Measurements from ENCODE around the gene WDCP. TPM values are rescaled to one million over a fixed set of nuclear protein-coding genes. Genes with fewer than 3 reads are reported as not detected.
"Not testable (repeated sequence)": the region's sequence is repeated elsewhere in the genome, so short reads cannot be mapped to it uniquely, and the experiment has no call there.

Gene WDCP, protein sequence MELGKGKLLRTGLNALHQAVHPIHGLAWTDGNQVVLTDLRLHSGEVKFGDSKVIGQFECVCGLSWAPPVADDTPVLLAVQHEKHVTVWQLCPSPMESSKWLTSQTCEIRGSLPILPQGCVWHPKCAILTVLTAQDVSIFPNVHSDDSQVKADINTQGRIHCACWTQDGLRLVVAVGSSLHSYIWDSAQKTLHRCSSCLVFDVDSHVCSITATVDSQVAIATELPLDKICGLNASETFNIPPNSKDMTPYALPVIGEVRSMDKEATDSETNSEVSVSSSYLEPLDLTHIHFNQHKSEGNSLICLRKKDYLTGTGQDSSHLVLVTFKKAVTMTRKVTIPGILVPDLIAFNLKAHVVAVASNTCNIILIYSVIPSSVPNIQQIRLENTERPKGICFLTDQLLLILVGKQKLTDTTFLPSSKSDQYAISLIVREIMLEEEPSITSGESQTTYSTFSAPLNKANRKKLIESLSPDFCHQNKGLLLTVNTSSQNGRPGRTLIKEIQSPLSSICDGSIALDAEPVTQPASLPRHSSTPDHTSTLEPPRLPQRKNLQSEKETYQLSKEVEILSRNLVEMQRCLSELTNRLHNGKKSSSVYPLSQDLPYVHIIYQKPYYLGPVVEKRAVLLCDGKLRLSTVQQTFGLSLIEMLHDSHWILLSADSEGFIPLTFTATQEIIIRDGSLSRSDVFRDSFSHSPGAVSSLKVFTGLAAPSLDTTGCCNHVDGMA
- total RNA-seq (10 to 100 TPM in 3 of 5 experiments, 1 to 10 TPM in 2; 3.9 to 22.1 (median 17.8) TPM), polyA plus RNA-seq (1 to 10 TPM; 4.4 to 9.4 TPM), total RNA-seq (7.0 reads per million, percentile 29 among the genes with 10 or more reads in this experiment)

DNA sequence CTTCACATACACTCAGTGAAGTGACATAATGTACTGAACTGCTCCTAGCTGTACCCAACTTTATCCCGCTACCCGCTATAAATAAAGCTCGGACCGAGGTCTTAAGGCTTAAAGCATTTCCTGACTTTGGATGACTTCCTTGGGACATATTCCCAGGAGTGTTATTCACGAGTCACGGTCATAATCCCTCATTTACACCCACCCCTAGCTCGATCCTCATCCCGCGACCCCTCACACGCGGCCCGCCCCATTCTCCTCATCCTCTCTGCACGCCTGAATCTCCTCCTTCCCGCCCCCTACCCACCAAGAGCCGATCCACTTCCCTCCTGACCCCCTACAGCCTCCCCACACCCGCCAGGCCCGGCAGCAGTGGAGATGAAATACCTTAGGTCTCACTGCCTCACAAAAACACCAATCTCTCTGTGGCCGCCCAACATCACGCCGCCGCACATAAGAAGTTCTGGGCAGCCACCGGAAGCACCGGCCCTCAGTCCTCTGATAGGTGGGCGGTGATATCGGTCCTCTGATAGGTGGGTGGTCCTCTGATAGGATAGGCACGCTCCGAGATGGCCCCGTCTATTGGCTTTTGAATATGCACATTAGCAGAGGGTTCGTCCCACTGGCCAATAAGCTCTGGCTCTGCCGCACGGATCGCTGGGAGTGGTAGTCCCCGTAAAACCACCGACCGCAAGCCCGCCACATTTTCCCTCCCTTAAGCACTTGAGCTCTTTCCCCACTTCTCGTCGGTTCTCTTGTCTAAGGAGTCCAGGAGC lies at the start of gene WDCP:
Gene WDCP (minus strand): TSS at position 462 of the 773 bp plus-strand sequence. CDS start 7,897 bp downstream, outside the sequence.
- Histone ChIP-seq H3K4me1 (ENCODE audit: control insufficient read depth in 2 of 2, insufficient read depth in 2 of 2, low read length in 2 of 2) (peaks cover 0 to 4% of the 10 kb centered on the region in 2 donors), H3K27me3 (ENCODE audit: control insufficient read depth in 2 of 2, insufficient read depth in 2 of 2, low read length in 2 of 2) (peaks cover 0 to 8% of the 10 kb centered on the region in 2 donors), H3K9me3 (ENCODE audit: control insufficient read depth in 2 of 3, low read length in 3 of 3) (no peaks in the 10 kb centered on the region), H3K27ac (ENCODE audit: low read depth, low read length) (peak within 1 kb of the TSS; percentile 74), H3K36me3 (ENCODE audit: control insufficient read depth in 2 of 3, insufficient read depth in 3 of 3, low read length in 3 of 3) (peaks cover 0 to 3% (median 0%) of the 10 kb centered on the region in 3 experiments), H3K4me3 (ENCODE audit: low read length) (peak within 1 kb of the TSS; percentile 81)
- ChIA-PET POLR2A (interaction anchor here (0.7 to 1.8 kb wide), 10 partner anchors 9 to 123 kb away, joined by 3 to 24 read pairs (median 4); partner anchors contain the start of genes ATAD2B and SF3B6), CTCF (interaction anchor here (1.5 to 2.4 kb wide), 2 partner anchors 29 to 120 kb away, joined by 8 read pairs; partner anchors contain the start of genes ATAD2B and SF3B6)
- Mint-ChIP-seq H3K27ac (peak within 1 kb of the TSS; percentile 73 to 96 (median 88)), H3K36me3 (peaks cover 0 to 6% (median 5%) of the 10 kb centered on the region in 5 donors), H3K4me3 (peak within 1 kb of the TSS; percentile 86 to 99 (median 95)), H3K9me3 (peaks cover 0 to 2% (median 0%) of the 10 kb centered on the region in 11 donors), H3K27me3 (peaks cover 5 to 12% (median 9%) of the 10 kb centered on the region in 5 donors), H3K4me1 (peaks cover 17 to 42% (median 35%) of the 10 kb centered on the region in 7 donors)
- ATAC-seq = peak; percentile 100
- DNase-seq = peak; percentile 67 to 95 (median 90)
- intact Hi-C loops (cut with micrococcal nuclease) = loop anchor here (1.0 to 5.0 kb wide), 6 partner anchors 29 to 746 kb away; partner anchors contain the start of genes ATAD2B (in 2 of the 2), SF3B6 (in 2 of the 2), TP53I3 (in 2 of the 2) and UBXN2A (in 2 of the 2)

GRCh38 chr2:24095171-24095677 lies 48.0 kb upstream of the WDCP start:
- H3K4me3 ChIP-seq (ENCODE audit: low read length); H3K27me3 Mint-ChIP-seq; DNase-seq; H3K4me1 ChIP-seq (ENCODE audit: control insufficient read depth in 2 of 2, insufficient read depth in 2 of 2, low read length in 2 of 2); H3K27ac Mint-ChIP-seq; intact Hi-C loops (cut with micrococcal nuclease); H3K9me3 ChIP-seq (ENCODE audit: control insufficient read depth in 2 of 3, low read length in 3 of 3); ATAC-seq; H3K27ac ChIP-seq (ENCODE audit: low read depth, low read length); H3K4me1 Mint-ChIP-seq; H3K4me3 Mint-ChIP-seq; POLR2A ChIA-PET; H3K27me3 ChIP-seq (ENCODE audit: control insufficient read depth in 2 of 2, insufficient read depth in 2 of 2, low read length in 2 of 2); H3K36me3 ChIP-seq (ENCODE audit: control insufficient read depth in 2 of 3, insufficient read depth in 3 of 3, low read length in 3 of 3): not testable (repeated sequence)
- CTCF ChIA-PET = interaction anchor here (1.4 kb wide), 1 partner anchor 11 kb away, joined by 5 read pairs; the partner anchor contains the start of gene TP53I3
- H3K36me3 Mint-ChIP-seq = peaks cover 9 to 46% (median 23%) of the 10 kb centered on the region in 5 donors
- H3K9me3 Mint-ChIP-seq = peaks cover 0 to 13% (median 4%) of the 10 kb centered on the region in 11 donors

- H3K4me3 ChIP-seq (ENCODE audit: low read length); H3K4me1 ChIP-seq (ENCODE audit: control insufficient read depth in 2 of 2, insufficient read depth in 2 of 2, low read length in 2 of 2); DNase-seq; ATAC-seq; H3K27me3 Mint-ChIP-seq; POLR2A ChIA-PET; CTCF ChIA-PET; H3K27me3 ChIP-seq (ENCODE audit: control insufficient read depth in 2 of 2, insufficient read depth in 2 of 2, low read length in 2 of 2); H3K9me3 ChIP-seq (ENCODE audit: control insufficient read depth in 2 of 3, low read length in 3 of 3); H3K4me3 Mint-ChIP-seq; intact Hi-C loops (cut with micrococcal nuclease); H3K27ac Mint-ChIP-seq; H3K9me3 Mint-ChIP-seq; H3K27ac ChIP-seq (ENCODE audit: low read depth, low read length); H3K4me1 Mint-ChIP-seq; H3K36me3 ChIP-seq (ENCODE audit: control insufficient read depth in 2 of 3, insufficient read depth in 3 of 3, low read length in 3 of 3): not testable (repeated sequence)
- H3K36me3 Mint-ChIP-seq = peaks cover 9 to 49% (median 19%) of the 10 kb centered on the region in 5 donors
Observed at GRCh38 chr2:24093270-24093669, 46.1 kb upstream of the WDCP start.

GRCh38 chr2:24088821-24089359 lies 41.7 kb upstream of the WDCP start:
- peaks cover 3 to 23% (median 6%) of the 10 kb centered on the region in 5 donors for H3K36me3 Mint-ChIP-seq
- intact Hi-C loops (cut with micrococcal nuclease) = no loop called here
- peaks cover 10 to 13% (median 13%) of the 10 kb centered on the region in 7 donors for H3K4me1 Mint-ChIP-seq
- Histone ChIP-seq H3K27me3 (ENCODE audit: control insufficient read depth in 2 of 2, insufficient read depth in 2 of 2, low read length in 2 of 2) (no peaks in the 10 kb centered on the region), H3K27ac (ENCODE audit: low read depth, low read length) (no peak overlapping the region), H3K4me1 (ENCODE audit: control insufficient read depth in 2 of 2, insufficient read depth in 2 of 2, low read length in 2 of 2) (peaks cover 5% of the 10 kb centered on the region in 2 donors), H3K9me3 (ENCODE audit: control insufficient read depth in 2 of 3, low read length in 3 of 3) (no peaks in the 10 kb centered on the region), H3K4me3 (ENCODE audit: low read length) (no peak overlapping the region), H3K36me3 (ENCODE audit: control insufficient read depth in 2 of 3, insufficient read depth in 3 of 3, low read length in 3 of 3) (no peaks in the 10 kb centered on the region)
- H3K27me3 Mint-ChIP-seq = no peaks in the 10 kb centered on the region
- no peak for ATAC-seq
- peaks cover 0 to 2% (median 0%) of the 10 kb centered on the region in 11 donors for H3K9me3 Mint-ChIP-seq
- no peak overlapping the region for H3K4me3 Mint-ChIP-seq
- no peak overlapping the region for H3K27ac Mint-ChIP-seq
- ChIA-PET CTCF (no interaction called here), POLR2A (no interaction called here)
- no peak for DNase-seq

DNA sequence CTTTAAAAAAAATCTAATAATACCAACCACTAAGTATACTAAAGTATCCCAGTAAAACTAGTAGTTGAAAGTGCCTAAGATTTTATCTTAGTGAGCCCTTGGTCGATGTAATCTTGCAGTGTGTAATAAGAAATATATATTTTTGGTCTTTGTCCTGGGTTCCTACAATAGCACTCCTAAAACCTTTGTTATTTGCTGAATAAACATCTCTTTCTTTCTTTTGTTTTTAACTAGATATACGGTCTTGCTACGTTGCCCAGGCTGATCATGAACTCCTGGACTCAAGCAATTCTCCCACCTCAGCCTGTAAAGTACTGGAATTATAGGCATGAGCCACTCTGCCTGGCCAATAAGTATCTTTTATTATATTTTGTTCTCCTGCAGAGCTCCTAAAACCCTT lies 39.8 kb upstream of the WDCP start:
- H3K27ac ChIP-seq (ENCODE audit: low read depth, low read length) = no peak overlapping the region
- no peaks in the 10 kb centered on the region for H3K27me3 ChIP-seq (ENCODE audit: control insufficient read depth in 2 of 2, insufficient read depth in 2 of 2, low read length in 2 of 2)
- POLR2A ChIA-PET = interaction anchor here (1.1 kb wide), 1 partner anchor 10 kb away, joined by 3 read pairs; the partner anchor contains the start of gene SF3B6
- no peaks in the 10 kb centered on the region for H3K36me3 ChIP-seq (ENCODE audit: control insufficient read depth in 2 of 3, insufficient read depth in 3 of 3, low read length in 3 of 3)
- no peak overlapping the region for H3K27ac Mint-ChIP-seq
- ATAC-seq (no peak), DNase-seq (no peak)
- peaks cover 0 to 22% (median 4%) of the 10 kb centered on the region in 5 donors for H3K36me3 Mint-ChIP-seq
- peaks cover 10 to 21% (median 17%) of the 10 kb centered on the region in 7 donors for H3K4me1 Mint-ChIP-seq
- no peak overlapping the region for H3K4me3 Mint-ChIP-seq
- no peaks in the 10 kb centered on the region for H3K9me3 ChIP-seq (ENCODE audit: control insufficient read depth in 2 of 3, low read length in 3 of 3)
- no peaks in the 10 kb centered on the region for H3K9me3 Mint-ChIP-seq
- intact Hi-C loops (cut with micrococcal nuclease) = no loop called here
- no peak overlapping the region for H3K4me3 ChIP-seq (ENCODE audit: low read length)
- peaks cover 5 to 8% of the 10 kb centered on the region in 2 donors for H3K4me1 ChIP-seq (ENCODE audit: control insufficient read depth in 2 of 2, insufficient read depth in 2 of 2, low read length in 2 of 2)
- CTCF ChIA-PET = no interaction called here
- no peaks in the 10 kb centered on the region for H3K27me3 Mint-ChIP-seq
